Keratinocyte (primary cell): ENCODE measurements around the gene ZBTB18. TPM values are rescaled to one million over a fixed set of nuclear protein-coding genes. Genes with fewer than 3 reads are reported as not detected.

ENCODE experiments used
- DNase-seq: peaks from one replicate; pipeline ENCODE4 v3.0.0-alpha.2; 2011; ENCODE audit warnings: low read depth, missing footprints, low spot score
- FAIRE-seq: peaks from 2 replicates; lab custom pipeline; 2011; peaks lifted over from hg19 to GRCh38; lab: Jason Lieb, UNC
- H2AFZ ChIP-seq: 2 replicates; pipeline ENCODE4 v1.6.0; 2012; ENCODE audit warnings: low read length, control low read depth, inconsistent platforms; ENCODE audit not compliant: control insufficient read depth
- H3K27ac ChIP-seq: 2 replicates; pipeline ENCODE4 v1.5.1; 2011; ENCODE audit warnings: low read length; ENCODE audit not compliant: control insufficient read depth, insufficient read depth
- H3K27me3 ChIP-seq: 3 replicates; pipeline ENCODE4 v1.6.0; 2011; ENCODE audit warnings: low read length; ENCODE audit not compliant: control insufficient read depth, insufficient read depth; ENCODE audit errors: extremely low read depth
- H3K36me3 ChIP-seq, 2 experiments: 2 replicates in 1 of 2; 3 replicates in 1 of 2; pipeline ENCODE4 v1.5.1; 2011; ENCODE audit warnings: low read length in 2 of 2, mild to moderate bottlenecking in 1 of 2; ENCODE audit not compliant: control insufficient read depth in 2 of 2, insufficient read depth in 2 of 2; ENCODE audit errors: extremely low read depth in 1 of 2
- H3K4me1 ChIP-seq: 3 replicates; pipeline ENCODE4 v1.5.1; 2011; ENCODE audit warnings: low read length; ENCODE audit not compliant: control insufficient read depth, insufficient read depth; ENCODE audit errors: extremely low read depth
- H3K4me2 ChIP-seq: 3 replicates; pipeline ENCODE4 v1.6.0; 2011; ENCODE audit warnings: low read depth, low read length; ENCODE audit not compliant: control insufficient read depth, insufficient read depth; ENCODE audit errors: extremely low read depth
- H3K4me3 ChIP-seq, 3 experiments: fragments of 200-600 bp in 1 of 3; sonication (generic) in 1 of 3; 2 replicates in 2 of 3; 3 replicates in 1 of 3; pipeline ENCODE4 v1.5.1; 2011 to 2016; ENCODE audit warnings: low read length in 3 of 3, mild to moderate bottlenecking in 3 of 3, control low read depth in 2 of 3, inconsistent platforms in 1 of 3, low read depth in 1 of 3, mixed read lengths in 1 of 3, mixed run types in 1 of 3, moderate library complexity in 1 of 3; ENCODE audit not compliant: control insufficient read depth in 2 of 3, insufficient read depth in 2 of 3; ENCODE audit errors: extremely low read depth in 1 of 3
- H3K79me2 ChIP-seq: 2 replicates; pipeline ENCODE4 v1.6.0; 2012; ENCODE audit warnings: low read length; ENCODE audit not compliant: control insufficient read depth, insufficient read depth
- H3K9ac ChIP-seq: 3 replicates; pipeline ENCODE4 v1.6.0; 2011; ENCODE audit warnings: low read length; ENCODE audit not compliant: control insufficient read depth, insufficient read depth; ENCODE audit errors: extremely low read depth
- H3K9me1 ChIP-seq: 3 replicates; pipeline ENCODE4 v1.6.0; 2011; ENCODE audit warnings: low read length; ENCODE audit not compliant: control insufficient read depth, insufficient read depth; ENCODE audit errors: extremely low read depth
- H3K9me3 ChIP-seq: 2 replicates; pipeline ENCODE4 v1.5.1; 2012; ENCODE audit warnings: low read depth, low read length; ENCODE audit not compliant: control insufficient read depth
- H4K20me1 ChIP-seq: 3 replicates; pipeline ENCODE4 v1.6.0; 2011; ENCODE audit warnings: low read length; ENCODE audit not compliant: control insufficient read depth, insufficient read depth; ENCODE audit errors: extremely low read depth
- EZH2 ChIP-seq: IDR thresholded peaks from one replicate; pipeline ENCODE4 v1.6.1; 2012; ENCODE audit warnings: inconsistent platforms, mild to moderate bottlenecking, low read length, moderate library complexity
- dilution Hi-C: fragments of 300-500 bp; cut with MboI; formaldehyde crosslinking; loops from one replicate; pipeline ENCODE4 v1.7.0; 2020; ENCODE audit warnings: low sequenced_read_pairs; ENCODE audit not compliant: extremely low pct_ligation_motif_present
- polyA plus RNA-seq, 5 experiments: library from polyadenylated mRNA; depleted of rRNA in 3 of 5; stranded (reverse) in 3 of 5; stranded (forward) in 1 of 5; unstranded in 1 of 5; fragments of >200 nt; gene quantifications; 1 replicate in 1 of 5; 2 replicates in 3 of 5; 3 replicates in 1 of 5; pipeline versions ENCODE4 v1.2.1 to v1.2.3, GENCODE V29; 2011 to 2012; ENCODE audit warnings: missing spikeins in 2 of 5, low read depth in 1 of 5, low replicate concordance in 1 of 5
- TF ChIP-seq, protein P1 (sequence below), 3 experiments: IDR thresholded peaks in 1 of 3; conservative IDR thresholded peaks in 1 of 3; optimal IDR thresholded peaks in 1 of 3; 2 replicates in 2 of 3; 3 replicates in 1 of 3; pipeline versions ENCODE3 to v1.5.1; 2011; ENCODE audit warnings: low read length in 3 of 3, mild to moderate bottlenecking in 3 of 3, moderate library complexity in 2 of 3, control low read depth in 1 of 3, inconsistent platforms in 1 of 3; ENCODE audit not compliant: insufficient read depth in 2 of 3; ENCODE audit errors: extremely low read depth in 1 of 3

Gene ZBTB18
- polyA plus RNA-seq, 1 donor (not counting 4 experiments of a cell fraction or from before 2014, with no cell fraction given): 5.8 TPM

- Histone ChIP-seq H3K36me3 (no peaks in the 10 kb centered on the region), H2AFZ (no peak overlapping the region), H3K79me2 (no peaks in the 10 kb centered on the region), H4K20me1 (no peaks in the 10 kb centered on the region), H3K4me1 (no peaks in the 10 kb centered on the region), H3K9ac (no peak overlapping the region), H3K9me1 (no peaks in the 10 kb centered on the region), H3K27me3 (no peaks in the 10 kb centered on the region), H3K4me2 (no peak overlapping the region), H3K9me3 (no peaks in the 10 kb centered on the region), H3K27ac (no peak overlapping the region), H3K4me3 (no peak overlapping the region)
- DNase-seq (no peak), FAIRE-seq (no peak)
- dilution Hi-C loops: no loop called here
- TF ChIP-seq, protein P1, sequence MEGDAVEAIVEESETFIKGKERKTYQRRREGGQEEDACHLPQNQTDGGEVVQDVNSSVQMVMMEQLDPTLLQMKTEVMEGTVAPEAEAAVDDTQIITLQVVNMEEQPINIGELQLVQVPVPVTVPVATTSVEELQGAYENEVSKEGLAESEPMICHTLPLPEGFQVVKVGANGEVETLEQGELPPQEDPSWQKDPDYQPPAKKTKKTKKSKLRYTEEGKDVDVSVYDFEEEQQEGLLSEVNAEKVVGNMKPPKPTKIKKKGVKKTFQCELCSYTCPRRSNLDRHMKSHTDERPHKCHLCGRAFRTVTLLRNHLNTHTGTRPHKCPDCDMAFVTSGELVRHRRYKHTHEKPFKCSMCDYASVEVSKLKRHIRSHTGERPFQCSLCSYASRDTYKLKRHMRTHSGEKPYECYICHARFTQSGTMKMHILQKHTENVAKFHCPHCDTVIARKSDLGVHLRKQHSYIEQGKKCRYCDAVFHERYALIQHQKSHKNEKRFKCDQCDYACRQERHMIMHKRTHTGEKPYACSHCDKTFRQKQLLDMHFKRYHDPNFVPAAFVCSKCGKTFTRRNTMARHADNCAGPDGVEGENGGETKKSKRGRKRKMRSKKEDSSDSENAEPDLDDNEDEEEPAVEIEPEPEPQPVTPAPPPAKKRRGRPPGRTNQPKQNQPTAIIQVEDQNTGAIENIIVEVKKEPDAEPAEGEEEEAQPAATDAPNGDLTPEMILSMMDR (optimal IDR thresholded peaks at IDR 0.05 in 1 of 3, IDR thresholded peaks at IDR 0.05 in 1 of 3, conservative IDR thresholded peaks at IDR 0.05 in 1 of 3; ENCODE audit: extremely low read depth in 1 of 3, insufficient read depth in 2 of 3, low read length in 3 of 3): no peak
- no peak for TF ChIP-seq EZH2
Observed at GRCh38 chr1:244022864-244023440, 28.1 kb upstream of the ZBTB18 start.

GRCh38 chr1:244027491-244028145 lies 23.5 kb upstream of the ZBTB18 start:
- Histone ChIP-seq H3K27ac (no peak overlapping the region), H3K9ac (no peak overlapping the region), H3K4me3 (no peak overlapping the region), H3K27me3 (no peaks in the 10 kb centered on the region), H2AFZ (no peak overlapping the region), H3K9me3 (no peaks in the 10 kb centered on the region), H3K79me2 (no peaks in the 10 kb centered on the region), H4K20me1 (no peaks in the 10 kb centered on the region), H3K9me1 (no peaks in the 10 kb centered on the region), H3K4me2 (no peak overlapping the region), H3K4me1 (no peaks in the 10 kb centered on the region), H3K36me3 (no peaks in the 10 kb centered on the region)
- TF ChIP-seq, protein P1 (optimal IDR thresholded peaks at IDR 0.05 in 1 of 3, IDR thresholded peaks at IDR 0.05 in 1 of 3, conservative IDR thresholded peaks at IDR 0.05 in 1 of 3; ENCODE audit: extremely low read depth in 1 of 3, insufficient read depth in 2 of 3, low read length in 3 of 3): no peak
- no peak for TF ChIP-seq EZH2
- dilution Hi-C loops: no loop called here
- DNase-seq: no peak
- no peak for FAIRE-seq
